ENCODE results near the gene CD83.
A peak's percentile ranks its signal among the peaks of the same experiment; 100 is the strongest.

The CD83 gene

GRCh38 chr6:14142063-14142450, 24.5 kb downstream of the CD83 start:
- in situ Hi-C loops (cut with MboI; ENCODE audit: low pct_unique_long_range_greater_than_20kb, low sequenced_read_pairs, unreplicated experiment) = loop anchor here (10.0 kb wide), 1 partner anchor 237 kb away; no protein-coding TSS in a partner anchor
- DNase-seq (ENCODE audit: low spot score) = no peak
- no peak for TF ChIP-seq CTCF (IDR thresholded peaks at IDR 0.05; ENCODE audit: extremely low read depth, insufficient read depth, missing control alignments)

- no peak for TF ChIP-seq CTCF (IDR thresholded peaks at IDR 0.05; ENCODE audit: extremely low read depth, insufficient read depth, missing control alignments)
- in situ Hi-C loops (cut with MboI; ENCODE audit: low pct_unique_long_range_greater_than_20kb, low sequenced_read_pairs, unreplicated experiment) = loop anchor here (10.0 kb wide), 1 partner anchor 238 kb away; no protein-coding TSS in a partner anchor
- no peak for DNase-seq (ENCODE audit: low spot score)
Observed at GRCh38 chr6:14142511-14143223, 25.1 kb downstream of the CD83 start.

DNA sequence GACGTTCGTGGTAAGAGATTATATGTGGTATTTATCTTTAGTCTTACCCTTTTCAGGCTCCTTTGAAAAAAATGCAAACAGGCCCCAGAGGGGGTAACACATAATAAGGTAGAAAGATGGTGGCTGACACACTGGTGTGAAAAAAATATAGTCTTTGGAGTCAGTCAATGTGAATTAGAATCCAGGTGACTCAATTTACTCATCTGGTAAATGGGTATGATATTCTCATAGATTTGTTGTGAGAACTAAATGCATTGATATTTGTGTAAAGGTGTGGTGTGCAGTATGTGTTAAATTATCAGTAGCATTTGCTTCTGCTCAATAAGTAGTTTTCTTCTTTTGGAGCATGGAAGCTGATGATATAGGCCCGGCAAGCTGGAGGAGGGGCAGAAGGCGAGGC, 25.7 kb downstream of the CD83 start:
- in situ Hi-C loops (cut with MboI; ENCODE audit: low pct_unique_long_range_greater_than_20kb, low sequenced_read_pairs, unreplicated experiment) = loop anchor here (10.0 kb wide), 1 partner anchor 239 kb away; no protein-coding TSS in a partner anchor
- DNase-seq (ENCODE audit: low spot score) = no peak
- no peak for TF ChIP-seq CTCF (IDR thresholded peaks at IDR 0.05; ENCODE audit: extremely low read depth, insufficient read depth, missing control alignments)

- in situ Hi-C loops (cut with MboI; ENCODE audit: low pct_unique_long_range_greater_than_20kb, low sequenced_read_pairs, unreplicated experiment) = loop anchor here (10.0 kb wide), 1 partner anchor 240 kb away; no protein-coding TSS in a partner anchor
- peak; percentile 83 for DNase-seq (ENCODE audit: low spot score)
- peak; percentile 96 for TF ChIP-seq CTCF (IDR thresholded peaks at IDR 0.05; ENCODE audit: extremely low read depth, insufficient read depth, missing control alignments)
Observed at GRCh38 chr6:14144678-14145113, 27.1 kb downstream of the CD83 start.

DNA sequence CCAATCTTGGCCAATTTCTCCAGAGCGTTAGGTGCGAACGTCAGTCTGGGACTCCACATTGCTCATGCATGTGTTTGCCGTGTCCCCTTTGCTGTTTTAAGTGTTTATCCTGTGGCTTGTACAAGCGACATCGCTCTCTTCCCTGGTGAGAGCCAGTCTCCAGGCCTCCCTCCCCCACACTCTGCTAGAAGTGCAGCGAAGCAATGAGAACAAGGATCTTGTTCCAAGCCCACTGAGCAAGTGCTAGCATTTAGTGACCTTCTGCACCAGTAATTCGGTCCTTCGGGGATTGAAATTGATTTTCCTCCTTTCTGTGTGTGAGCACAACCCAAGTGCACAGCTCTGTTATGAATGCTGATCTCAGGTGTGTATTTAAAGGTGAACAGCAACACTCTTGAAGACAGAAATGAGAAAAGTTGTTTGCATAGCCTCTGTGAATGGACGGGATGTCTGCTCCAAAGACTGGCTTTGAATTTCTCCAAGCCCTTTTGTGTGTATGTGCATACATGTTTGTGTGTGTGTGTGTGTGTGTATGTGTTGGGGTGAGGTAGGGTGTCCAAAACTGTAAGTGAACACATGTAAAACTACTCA, 29.0 kb downstream of the CD83 start:
- in situ Hi-C loops (cut with MboI; ENCODE audit: low pct_unique_long_range_greater_than_20kb, low sequenced_read_pairs, unreplicated experiment) = loop anchor here (10.0 kb wide), 1 partner anchor 242 kb away; no protein-coding TSS in a partner anchor
- DNase-seq (ENCODE audit: low spot score) = no peak
- no peak for TF ChIP-seq CTCF (IDR thresholded peaks at IDR 0.05; ENCODE audit: extremely low read depth, insufficient read depth, missing control alignments)

DNA sequence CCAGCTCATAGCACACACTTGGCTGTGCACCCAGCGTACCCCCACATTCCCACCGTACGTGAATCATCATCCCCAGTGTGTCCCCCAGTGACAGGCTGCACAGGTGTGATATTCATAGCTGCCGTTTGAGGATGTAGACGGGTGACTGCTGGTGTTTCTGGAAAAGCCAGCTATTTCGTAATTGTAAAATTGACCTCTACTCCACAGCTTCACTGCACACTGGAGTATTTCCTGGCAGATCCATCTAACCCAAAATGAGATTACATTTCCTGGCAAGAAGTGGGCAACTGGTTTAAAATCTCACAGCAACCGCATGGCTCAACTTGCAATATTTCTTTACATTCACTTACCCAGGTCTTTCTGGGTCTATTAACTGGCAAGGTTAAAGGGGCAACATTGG, 30.3 kb downstream of the CD83 start:
- no peak for DNase-seq (ENCODE audit: low spot score)
- TF ChIP-seq CTCF (IDR thresholded peaks at IDR 0.05; ENCODE audit: extremely low read depth, insufficient read depth, missing control alignments) = no peak
- in situ Hi-C loops (cut with MboI; ENCODE audit: low pct_unique_long_range_greater_than_20kb, low sequenced_read_pairs, unreplicated experiment) = loop anchor here (10.0 kb wide), 1 partner anchor 243 kb away; no protein-coding TSS in a partner anchor

Data from GM13977 (cell line).